ENCODE data around the gene C3orf20.

GRCh38 chr3:14765576-14766427 is 90.9 kb downstream of the C3orf20 start:
- TF ChIP-seq POLR2AphosphoS5 (IDR thresholded peaks at IDR 0.05; ENCODE audit: borderline replicate concordance, low read depth, low read length): no peak
- TF ChIP-seq EZH2 (IDR thresholded peaks at IDR 0.05): no peak
- no peak for TF ChIP-seq FOXP2 (optimal IDR thresholded peaks at IDR 0.05; ENCODE audit: control extremely low read depth, extremely low read length, insufficient read depth)

Data from SK-N-MC (cell line).